GM12864 (cell line): ENCODE data around the gene TBX4.

Source experiments
- DNase-seq: peaks from one replicate; pipeline ENCODE4 v3.0.0-alpha.2; 2011; ENCODE audit warnings: low read depth
- H3K4me3 ChIP-seq: 2 replicates; pipeline ENCODE4 v1.5.1; 2011; ENCODE audit warnings: mild to moderate bottlenecking, low read depth, low read length, control low read depth
- CTCF ChIP-seq: IDR thresholded peaks from 2 replicates; pipeline ENCODE4 v1.5.1; 2011; ENCODE audit warnings: low read depth, mild to moderate bottlenecking, moderate library complexity, low read length, control low read depth, inconsistent platforms; ENCODE audit errors: missing control alignments

Gene TBX4

GRCh38 chr17:61452301-61453290 is at the start of gene TBX4:
TSS of gene TBX4 (plus strand) at chr17:61452422. CDS start at chr17:61456491, 4,069 bp downstream.
- DNase-seq: no peak
- no peak for TF ChIP-seq CTCF

GRCh38 chr17:61402978-61403800 is 49.0 kb upstream of the TBX4 start:
- no peak for TF ChIP-seq CTCF
- no peak for DNase-seq
- H3K4me3 ChIP-seq: no peak overlapping the region

More at GRCh38 chr17:61452301-61453290, at the start of gene TBX4:
- no peak within 1 kb of the TSS for H3K4me3 ChIP-seq

GRCh38 chr17:61403801-61404662 is 48.2 kb upstream of the TBX4 start:
- H3K4me3 ChIP-seq: no peak overlapping the region
- DNase-seq: no peak
- TF ChIP-seq CTCF: no peak

DNA sequence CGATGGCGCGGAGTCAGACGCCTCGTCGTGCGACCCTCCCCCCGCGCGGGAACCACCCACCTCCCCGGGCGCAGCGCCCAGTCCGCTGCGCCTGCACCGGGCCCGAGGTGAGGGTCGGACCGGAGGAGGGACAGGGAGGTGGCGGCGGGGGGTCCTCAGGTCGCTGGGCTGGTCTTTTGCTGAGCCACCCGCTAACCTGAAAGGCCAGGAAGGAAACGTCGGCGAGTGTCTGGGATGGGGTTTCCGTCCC is 47.6 kb upstream of the TBX4 start:
- DNase-seq: no peak
- no peak overlapping the region for H3K4me3 ChIP-seq
- TF ChIP-seq CTCF: no peak

GRCh38 chr17:61404913-61405685 is 47.1 kb upstream of the TBX4 start:
- TF ChIP-seq CTCF: no peak
- no peak overlapping the region for H3K4me3 ChIP-seq
- no peak for DNase-seq
